Suppressor macrophage (primary cell): ENCODE results near the gene PIGP.
"Not testable (repeated sequence)": the region's sequence is repeated elsewhere in the genome, so short reads cannot be mapped to it uniquely, and the experiment has no call there.

Experiments used
- DNase-seq, 4 experiments: peaks; one replicate each; pipeline ENCODE4 v3.0.0-alpha.2; 2020 to 2022

PIGP gene

GRCh38 chr21:37076087-37076850, 3.4 kb upstream of the PIGP start:
- no peak for DNase-seq

DNA sequence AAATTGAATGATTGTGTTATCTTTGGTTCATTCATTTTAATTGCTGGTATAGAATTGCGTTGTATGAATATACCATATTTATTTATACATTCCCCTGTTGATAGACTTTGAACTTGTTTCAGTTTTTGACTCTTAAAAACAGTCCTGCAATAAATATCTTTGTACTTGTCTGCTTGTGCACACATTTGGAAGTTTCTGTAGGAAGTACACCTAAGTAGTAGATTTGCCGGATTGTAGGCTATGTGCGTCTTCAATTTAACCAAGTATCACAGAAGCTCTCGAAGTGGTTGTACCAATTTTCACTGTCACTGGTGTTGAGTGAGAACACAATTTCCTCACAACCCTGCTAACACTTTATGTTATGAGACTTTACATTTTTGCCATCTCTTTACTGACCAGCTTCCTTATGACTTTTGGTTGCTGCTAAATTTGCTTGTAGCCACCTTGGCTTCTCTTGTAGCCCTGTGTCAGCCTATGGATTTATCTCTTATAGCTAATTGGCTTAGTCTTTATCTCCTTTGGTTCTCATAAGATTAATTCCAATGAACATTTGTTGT, 2.4 kb upstream of the PIGP start:
- DNase-seq = no peak

DNA sequence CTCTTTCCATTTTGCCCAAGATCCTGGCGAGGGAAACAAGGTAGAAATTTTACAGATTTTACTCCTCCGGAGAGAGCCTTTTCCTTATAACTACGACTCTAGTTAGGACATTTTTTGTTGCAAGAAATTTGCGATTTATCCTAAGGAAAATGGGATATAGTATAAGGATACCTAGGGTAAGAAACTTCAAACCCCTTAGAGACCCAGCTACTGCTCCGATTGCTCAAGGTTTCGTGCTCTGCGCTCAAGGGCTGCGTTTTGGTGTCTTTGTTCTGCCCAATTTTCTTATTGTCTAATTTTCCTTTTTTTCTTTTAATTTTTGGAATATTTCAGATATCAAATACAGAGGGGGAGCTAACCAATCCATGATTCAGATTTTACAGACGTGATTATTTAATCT, 1.7 kb upstream of the PIGP start:
- DNase-seq = no peak

GRCh38 chr21:37074197-37074510, 1.3 kb upstream of the PIGP start:
- DNase-seq = peak in 1 of 4 experiments; percentile 35

GRCh38 chr21:37073417-37074196, 736 bp upstream of the PIGP start:
- DNase-seq = peak; percentile 70 to 86 (median 80)

GRCh38 chr21:37072274-37072987, 440 bp downstream of the PIGP start:
- DNase-seq = peak; percentile 85 to 94 (median 90)

- peak; percentile 52 to 71 (median 60) for DNase-seq
Measured at GRCh38 chr21:37071561-37072273, 1.2 kb downstream of the PIGP start.

GRCh38 chr21:37065561-37066177, 7.2 kb downstream of the PIGP start:
- no peak for DNase-seq

DNA sequence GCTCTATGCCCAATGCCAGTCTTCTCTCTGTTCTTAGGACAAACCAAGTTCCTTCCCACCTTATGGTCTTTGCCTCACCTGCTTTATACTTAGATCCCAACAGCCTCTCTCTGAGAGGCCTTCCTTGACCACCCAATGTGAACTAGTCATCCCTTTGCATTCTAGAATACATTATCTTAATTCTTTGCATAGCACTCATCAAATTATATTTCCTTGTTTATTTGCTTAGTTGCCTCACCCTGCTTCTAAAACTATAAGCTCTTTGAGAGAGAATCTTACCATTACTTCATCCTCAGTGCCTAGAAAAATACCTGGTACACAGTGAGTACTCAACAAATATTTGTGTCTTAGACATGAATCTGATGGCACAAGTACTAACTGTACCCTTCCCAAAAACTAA, 8.0 kb downstream of the PIGP start:
- DNase-seq = no peak

- no peak for DNase-seq
Measured at GRCh38 chr21:37063433-37063832, 9.4 kb downstream of the PIGP start.

DNA sequence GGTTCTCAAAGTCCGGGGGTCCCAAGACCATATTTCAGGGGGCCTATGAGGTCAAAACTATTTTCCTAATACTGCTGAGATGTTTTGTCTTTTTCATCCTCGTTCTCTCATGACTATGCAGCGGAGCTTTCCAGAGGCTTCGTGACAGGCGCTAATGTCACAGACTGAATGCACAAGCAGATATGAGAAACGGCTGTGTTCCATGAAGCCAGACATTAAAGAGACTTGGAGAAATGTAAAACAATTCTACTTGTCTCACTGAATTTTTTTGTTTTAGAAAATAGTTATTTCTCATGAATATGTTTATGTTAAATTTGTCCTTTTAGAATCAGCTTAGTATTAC, 10.3 kb downstream of the PIGP start:
- DNase-seq = no peak

GRCh38 chr21:37061926-37062592, 10.8 kb downstream of the PIGP start:
- DNase-seq = no peak

- peak; percentile 67 to 84 (median 74) for DNase-seq
Measured at GRCh38 chr21:37060296-37060695, 12.6 kb downstream of the PIGP start.

DNA sequence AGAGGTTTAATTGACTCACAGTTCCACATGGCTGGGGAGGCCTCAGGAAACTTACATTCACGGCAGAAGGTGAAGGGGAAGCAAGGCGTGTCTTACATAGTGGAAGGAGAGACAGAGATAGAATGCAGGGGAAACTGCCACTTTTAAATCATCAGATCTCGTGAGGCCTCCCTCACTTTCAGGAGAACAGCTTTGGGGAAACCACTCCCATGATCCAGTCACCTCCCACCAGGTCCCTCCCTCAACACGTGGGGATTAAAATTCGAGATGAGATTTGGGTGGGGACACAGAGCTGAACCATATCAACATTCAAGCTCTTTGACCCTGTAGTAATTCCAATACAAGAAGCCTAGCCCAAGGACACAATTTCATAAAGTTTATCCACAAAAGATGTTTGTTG, 13.7 kb downstream of the PIGP start:
- DNase-seq = no peak

DNA sequence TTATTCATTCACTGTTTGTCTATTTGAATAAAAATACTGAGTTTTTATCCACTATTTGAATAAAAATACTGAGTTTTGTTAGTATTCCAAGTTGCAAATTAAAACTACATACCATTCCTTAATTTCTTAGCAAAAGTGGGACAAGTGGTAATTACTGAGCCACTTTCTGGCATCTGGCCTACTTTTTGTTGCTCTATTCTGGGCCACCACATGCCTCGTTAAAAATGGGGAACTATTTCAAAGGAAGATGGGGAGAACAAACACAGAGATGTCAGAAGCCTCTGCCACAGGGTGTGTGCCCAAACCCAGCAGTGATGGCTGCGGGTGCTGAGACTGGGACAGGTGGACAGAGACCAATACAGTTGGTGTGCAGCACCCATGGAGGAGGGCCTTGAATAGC, 14.6 kb downstream of the PIGP start:
- DNase-seq = peak; percentile 15 to 41 (median 26)

- DNase-seq = no peak
Measured at GRCh38 chr21:37057614-37058013, 15.3 kb downstream of the PIGP start.

DNA sequence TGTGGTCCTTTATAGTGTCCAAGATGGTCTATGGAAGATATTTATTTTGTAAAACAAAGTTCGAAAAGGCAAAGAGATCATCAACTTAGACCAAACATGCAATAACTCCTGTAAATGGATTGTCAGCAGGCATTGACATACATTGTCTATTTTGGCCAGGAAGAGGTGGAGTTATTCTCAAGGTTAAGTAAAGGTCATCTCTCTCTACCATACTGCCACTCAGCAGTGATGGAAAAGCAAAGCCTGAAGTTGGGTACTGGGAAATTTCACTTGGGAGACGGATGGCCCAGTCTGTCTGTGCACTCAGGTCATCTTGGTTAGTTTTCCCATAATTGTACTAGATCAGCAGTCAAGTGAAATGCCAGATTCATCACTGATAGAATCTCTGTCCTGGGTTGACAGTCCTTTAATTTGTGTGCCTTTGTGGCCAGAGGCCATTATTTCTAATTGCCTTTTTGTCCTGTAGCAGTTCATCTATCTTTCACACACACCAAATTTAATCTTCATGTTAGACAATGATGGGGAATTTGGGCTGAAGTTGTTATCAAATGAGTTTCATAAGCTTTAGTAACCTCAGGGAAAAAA, 17.5 kb downstream of the PIGP start:
- DNase-seq = no peak

GRCh38 chr21:37049741-37050140, 23.1 kb downstream of the PIGP start:
- not testable (repeated sequence) for DNase-seq

- no peak for DNase-seq
Measured at GRCh38 chr21:37047079-37047478, 25.8 kb downstream of the PIGP start.

- DNase-seq = no peak
Measured at GRCh38 chr21:37045556-37045955, 27.3 kb downstream of the PIGP start.

DNA sequence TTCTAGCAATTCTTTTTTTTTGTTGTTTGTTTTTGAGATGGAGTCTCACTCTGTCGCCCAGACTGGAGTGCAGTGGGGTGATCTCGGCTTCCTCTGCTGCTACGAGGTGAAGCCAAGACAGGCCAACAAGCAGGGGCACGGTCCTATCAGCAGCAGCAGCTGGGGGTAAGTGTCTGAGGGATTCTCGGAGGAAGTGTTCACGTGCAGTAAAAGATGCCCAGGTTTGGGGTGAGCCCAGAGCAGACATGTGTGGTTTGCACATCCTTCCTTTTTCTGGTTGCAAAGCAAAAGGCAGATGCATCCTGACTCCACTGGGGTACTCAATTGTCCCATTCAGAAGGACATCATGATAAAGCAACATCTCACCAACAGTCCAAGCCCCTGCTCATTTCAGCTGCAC, 27.7 kb downstream of the PIGP start:
- peak in 2 of 4 experiments; percentile 6 for DNase-seq
